NCI-H1105 treated with DMSO at 0.1 percent for 48 hours (cell line): ENCODE results near the gene PPP2R5C.
"Not testable (repeated sequence)": the region's sequence is repeated elsewhere in the genome, so short reads cannot be mapped to it uniquely, and the experiment has no call there.

ENCODE experiments used
- DNase-seq: peaks from one replicate; lab custom pipeline; 2025; lab: John Stamatoyannopoulos, UW

Gene PPP2R5C

GRCh38 chr14:101727611-101728366, 33.7 kb upstream of the PPP2R5C start:
- no peak for DNase-seq

GRCh38 chr14:101728367-101728742, 33.2 kb upstream of the PPP2R5C start:
- no peak for DNase-seq

GRCh38 chr14:101729382-101729781, 32.1 kb upstream of the PPP2R5C start:
- DNase-seq: no peak

GRCh38 chr14:101730157-101730556, 31.4 kb upstream of the PPP2R5C start:
- DNase-seq: not testable (repeated sequence)

GRCh38 chr14:101730626-101731186, 30.8 kb upstream of the PPP2R5C start:
- DNase-seq: no peak

GRCh38 chr14:101731187-101732080, 30.1 kb upstream of the PPP2R5C start:
- peak; percentile 74 for DNase-seq

GRCh38 chr14:101732118-101732517, 29.4 kb upstream of the PPP2R5C start:
- no peak for DNase-seq

- DNase-seq: no peak
Measured at GRCh38 chr14:101733211-101733610, 28.3 kb upstream of the PPP2R5C start.

- no peak for DNase-seq
Measured at GRCh38 chr14:101734246-101734847, 27.2 kb upstream of the PPP2R5C start.

GRCh38 chr14:101735453-101735852, 26.1 kb upstream of the PPP2R5C start:
- no peak for DNase-seq

- no peak for DNase-seq
Measured at GRCh38 chr14:101736071-101736470, 25.4 kb upstream of the PPP2R5C start.

- no peak for DNase-seq
Measured at GRCh38 chr14:101736585-101736984, 24.9 kb upstream of the PPP2R5C start.

- DNase-seq: no peak
Measured at GRCh38 chr14:101737414-101738339, 23.8 kb upstream of the PPP2R5C start.

GRCh38 chr14:101738703-101739320, 22.7 kb upstream of the PPP2R5C start:
- no peak for DNase-seq

- DNase-seq: no peak
Measured at GRCh38 chr14:101739446-101740141, 21.9 kb upstream of the PPP2R5C start.

- no peak for DNase-seq
Measured at GRCh38 chr14:101740981-101741380, 20.5 kb upstream of the PPP2R5C start.

- DNase-seq: no peak
Measured at GRCh38 chr14:101743701-101744100, 17.8 kb upstream of the PPP2R5C start.

- not testable (repeated sequence) for DNase-seq
Measured at GRCh38 chr14:101744382-101744781, 17.1 kb upstream of the PPP2R5C start.

- peak; percentile 1 for DNase-seq
Measured at GRCh38 chr14:101749756-101750155, 11.8 kb upstream of the PPP2R5C start.

GRCh38 chr14:101754893-101755292, 6.6 kb upstream of the PPP2R5C start:
- no peak for DNase-seq
